Neural cell (in vitro differentiated cells): ENCODE results near the gene MAP3K5.

ENCODE experiments used
- POLR2AphosphoS5 ChIP-seq: IDR thresholded peaks from 2 replicates; pipeline ENCODE4 v1.6.1; 2012
- RAD21 ChIP-seq: fragments of 450-650 bp; conservative IDR thresholded peaks from 2 replicates; pipeline ENCODE4 v1.6.1; 2014; ENCODE audit warnings: antibody characterized with exemption, mild to moderate bottlenecking, moderate library complexity
- TAF1 ChIP-seq: IDR thresholded peaks from 2 replicates; pipeline ENCODE4 v1.6.1; 2012; ENCODE audit warnings: low read depth
- TF ChIP-seq, protein P1 (sequence below): fragments of 450-650 bp; IDR thresholded peaks from 2 replicates; pipeline ENCODE4 v1.5.1; 2014; ENCODE audit warnings: antibody characterized with exemption, mild to moderate bottlenecking, moderate library complexity; ENCODE audit not compliant: poor library complexity, severe bottlenecking

- TF ChIP-seq, protein P1, sequence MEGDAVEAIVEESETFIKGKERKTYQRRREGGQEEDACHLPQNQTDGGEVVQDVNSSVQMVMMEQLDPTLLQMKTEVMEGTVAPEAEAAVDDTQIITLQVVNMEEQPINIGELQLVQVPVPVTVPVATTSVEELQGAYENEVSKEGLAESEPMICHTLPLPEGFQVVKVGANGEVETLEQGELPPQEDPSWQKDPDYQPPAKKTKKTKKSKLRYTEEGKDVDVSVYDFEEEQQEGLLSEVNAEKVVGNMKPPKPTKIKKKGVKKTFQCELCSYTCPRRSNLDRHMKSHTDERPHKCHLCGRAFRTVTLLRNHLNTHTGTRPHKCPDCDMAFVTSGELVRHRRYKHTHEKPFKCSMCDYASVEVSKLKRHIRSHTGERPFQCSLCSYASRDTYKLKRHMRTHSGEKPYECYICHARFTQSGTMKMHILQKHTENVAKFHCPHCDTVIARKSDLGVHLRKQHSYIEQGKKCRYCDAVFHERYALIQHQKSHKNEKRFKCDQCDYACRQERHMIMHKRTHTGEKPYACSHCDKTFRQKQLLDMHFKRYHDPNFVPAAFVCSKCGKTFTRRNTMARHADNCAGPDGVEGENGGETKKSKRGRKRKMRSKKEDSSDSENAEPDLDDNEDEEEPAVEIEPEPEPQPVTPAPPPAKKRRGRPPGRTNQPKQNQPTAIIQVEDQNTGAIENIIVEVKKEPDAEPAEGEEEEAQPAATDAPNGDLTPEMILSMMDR, result no peak
- TF ChIP-seq TAF1 (no peak), RAD21 (no peak), POLR2AphosphoS5 (no peak)
These were observed 4.6 kb downstream of the MAP3K5 start for GRCh38 chr6:136787726-136788068.
